AG04450 (cell line): ENCODE results near the gene MBOAT2. TPM values are rescaled to one million over a fixed set of nuclear protein-coding genes. Genes with fewer than 3 reads are reported as not detected.
"Not testable (repeated sequence)": the region's sequence is repeated elsewhere in the genome, so short reads cannot be mapped to it uniquely, and the experiment has no call there.

Source experiments
- CTCF ChIA-PET: fragments of 300-600, 350-600 bp; formaldehyde crosslinking; extraction: SDS; loops from one replicate; lab custom pipeline; 2022; ENCODE audit warnings: antibody characterized with exemption, inconsistent platforms; lab: Charles Lee
- POLR2A ChIA-PET: fragments of 350-600 bp; formaldehyde crosslinking; extraction: SDS; loops from one replicate; lab custom pipeline; 2021; ENCODE audit warnings: antibody characterized with exemption, inconsistent platforms; lab: Yijun Ruan, JAX
- DNase-seq: peaks from one replicate; pipeline ENCODE4 v3.0.0-alpha.2; 2011; ENCODE audit warnings: low read depth, low spot score
- H3K27ac ChIP-seq: one replicate; pipeline ENCODE4 v1.5.1; 2012; ENCODE audit warnings: low read depth, low read length, control low read depth
- H3K27me3 ChIP-seq: one replicate; pipeline ENCODE4 v1.6.0; 2012; ENCODE audit warnings: low read length; ENCODE audit not compliant: control insufficient read depth, insufficient read depth
- H3K4me3 ChIP-seq: 2 replicates; pipeline ENCODE4 v1.5.1; 2011; ENCODE audit warnings: mild to moderate bottlenecking, low read depth, low read length, control low read depth
- H3K9me3 ChIP-seq: 2 replicates; pipeline ENCODE4 v1.5.1; 2012; ENCODE audit warnings: low read length; ENCODE audit not compliant: control insufficient read depth, insufficient read depth
- CTCF ChIP-seq: IDR thresholded peaks from 2 replicates; pipeline ENCODE4 v1.5.1; 2011; ENCODE audit warnings: low read depth, low read length, control low read depth, inconsistent platforms
- polyA plus RNA-seq: library from polyadenylated mRNA; depleted of rRNA; stranded (reverse); fragments of >200 nt; gene quantifications from 2 replicates; pipeline ENCODE4 v1.2.3, GENCODE V29; 2011

The MBOAT2 gene
- polyA plus RNA-seq, 1 experiment = 75.2 TPM

DNA sequence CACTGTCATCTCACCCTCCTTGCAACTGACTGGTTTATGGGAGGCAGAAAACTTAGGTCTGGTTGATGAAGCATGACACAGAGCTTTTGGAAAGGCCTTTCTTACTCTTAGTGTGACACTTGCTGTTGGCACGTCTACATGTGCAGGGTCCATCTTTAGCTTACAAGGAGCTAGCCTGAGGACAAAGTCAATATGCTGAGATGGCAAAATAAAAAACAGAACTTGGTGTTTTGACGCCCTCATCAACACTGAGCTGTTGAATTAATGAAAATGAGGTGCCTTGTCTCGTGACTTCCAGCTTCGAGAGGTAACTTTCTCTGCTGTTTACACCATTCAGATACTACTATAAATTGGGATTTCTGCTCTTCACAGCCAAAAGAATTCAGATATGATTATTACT lies 87.5 kb downstream of the MBOAT2 start:
- DNase-seq = no peak
- no peak overlapping the region for H3K4me3 ChIP-seq
- H3K9me3 ChIP-seq = peaks cover 4% of the 10 kb centered on the region; the same call in 1 of the 2 replicates
- ChIA-PET CTCF (interaction anchor here (0.9 kb wide), 1 partner anchor 10 kb away, joined by 3 read pairs; no protein-coding TSS in a partner anchor), POLR2A (no interaction called here)
- H3K27ac ChIP-seq = no peak overlapping the region
- no peaks in the 10 kb centered on the region for H3K27me3 ChIP-seq
- TF ChIP-seq CTCF = no peak

- H3K9me3 ChIP-seq, H3K27me3 ChIP-seq, POLR2A ChIA-PET, H3K4me3 ChIP-seq, H3K27ac ChIP-seq, DNase-seq: not testable (repeated sequence)
- CTCF ChIA-PET = interaction anchor here (1.2 kb wide), 1 partner anchor 41 kb away, joined by 5 read pairs; no protein-coding TSS in a partner anchor
Observed at GRCh38 chr2:8913767-8914166, 89.7 kb downstream of the MBOAT2 start.

- no peak for TF ChIP-seq CTCF
- Histone ChIP-seq H3K27ac (no peak overlapping the region), H3K27me3 (no peaks in the 10 kb centered on the region), H3K9me3 (peaks cover 12% of the 10 kb centered on the region; the same call in 1 of the 2 replicates), H3K4me3 (no peak overlapping the region)
- DNase-seq = no peak
- ChIA-PET CTCF (interaction anchor here (0.6 kb wide), 1 partner anchor 28 kb away, joined by 3 read pairs; no protein-coding TSS in a partner anchor), POLR2A (no interaction called here)
Observed at GRCh38 chr2:8907764-8908288, 95.7 kb downstream of the MBOAT2 start.

- H3K9me3 ChIP-seq, H3K27ac ChIP-seq, DNase-seq, POLR2A ChIA-PET, H3K27me3 ChIP-seq, H3K4me3 ChIP-seq, CTCF ChIA-PET: not testable (repeated sequence)
Observed at GRCh38 chr2:8903924-8904323, 99.6 kb downstream of the MBOAT2 start.

DNA sequence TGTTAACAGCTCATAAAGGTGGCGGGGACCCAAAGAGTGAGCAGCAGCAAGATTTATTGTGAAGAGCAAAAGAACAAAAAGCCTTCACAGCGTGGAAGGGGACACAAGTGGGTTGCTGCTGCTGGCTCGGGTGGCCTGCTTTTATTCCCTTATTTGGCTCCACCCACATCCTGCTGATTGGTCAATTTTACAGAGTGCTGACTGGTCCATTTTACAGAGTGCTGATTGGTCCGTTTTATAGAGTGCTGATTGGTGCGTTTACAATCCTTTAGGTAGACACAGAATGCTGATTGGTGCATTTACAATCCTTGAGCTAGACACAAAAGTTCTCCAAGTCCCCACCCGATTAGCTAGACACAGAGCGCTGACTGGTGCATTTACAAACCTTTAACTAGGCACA lies 100.7 kb downstream of the MBOAT2 start:
- H3K27me3 ChIP-seq, DNase-seq, POLR2A ChIA-PET, H3K27ac ChIP-seq, H3K9me3 ChIP-seq, H3K4me3 ChIP-seq: not testable (repeated sequence)
- CTCF ChIA-PET = interaction anchor here (0.7 kb wide), 1 partner anchor 458 kb away, joined by 3 read pairs; no protein-coding TSS in a partner anchor

- H3K27ac ChIP-seq, H3K27me3 ChIP-seq, DNase-seq, H3K9me3 ChIP-seq, CTCF ChIA-PET, H3K4me3 ChIP-seq, POLR2A ChIA-PET: not testable (repeated sequence)
Observed at GRCh38 chr2:8897206-8897605, 106.3 kb downstream of the MBOAT2 start.

DNA sequence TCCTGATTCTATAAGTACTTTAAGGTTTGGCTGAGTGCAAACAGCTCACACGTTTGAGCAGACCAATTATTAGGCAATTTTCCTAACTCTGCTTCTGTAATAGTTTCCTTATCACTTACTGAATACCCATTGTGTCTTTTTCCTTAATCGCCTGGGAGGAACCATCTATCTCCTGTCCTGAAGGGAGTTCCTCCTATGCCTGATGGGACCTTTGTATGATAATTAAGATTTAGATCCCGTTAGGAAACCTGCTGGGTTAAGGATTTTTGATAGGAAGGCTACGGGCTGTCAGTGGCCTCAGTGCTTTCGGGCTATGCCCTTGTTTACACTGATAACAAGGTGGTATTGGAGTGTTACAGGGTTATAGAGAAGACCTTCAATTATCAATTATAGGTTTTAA lies 106.8 kb downstream of the MBOAT2 start:
- H3K4me3 ChIP-seq, H3K9me3 ChIP-seq, H3K27me3 ChIP-seq, POLR2A ChIA-PET, CTCF ChIA-PET, H3K27ac ChIP-seq, DNase-seq: not testable (repeated sequence)

- H3K27ac ChIP-seq, H3K4me3 ChIP-seq, H3K27me3 ChIP-seq, H3K9me3 ChIP-seq, POLR2A ChIA-PET, DNase-seq: not testable (repeated sequence)
- CTCF ChIA-PET = interaction anchor here (0.7 kb wide), 1 partner anchor 22 kb away, joined by 3 read pairs; no protein-coding TSS in a partner anchor
Observed at GRCh38 chr2:8895087-8895912, 108.2 kb downstream of the MBOAT2 start.
